ENCODE data around the gene ACBD5. TPM values are rescaled to one million over a fixed set of nuclear protein-coding genes. Genes with fewer than 3 reads are reported as not detected.

The ACBD5 gene
- total and polyA plus RNA-seq, 4 donors: 7.3 to 25.9 (median 17.8) TPM

DNA sequence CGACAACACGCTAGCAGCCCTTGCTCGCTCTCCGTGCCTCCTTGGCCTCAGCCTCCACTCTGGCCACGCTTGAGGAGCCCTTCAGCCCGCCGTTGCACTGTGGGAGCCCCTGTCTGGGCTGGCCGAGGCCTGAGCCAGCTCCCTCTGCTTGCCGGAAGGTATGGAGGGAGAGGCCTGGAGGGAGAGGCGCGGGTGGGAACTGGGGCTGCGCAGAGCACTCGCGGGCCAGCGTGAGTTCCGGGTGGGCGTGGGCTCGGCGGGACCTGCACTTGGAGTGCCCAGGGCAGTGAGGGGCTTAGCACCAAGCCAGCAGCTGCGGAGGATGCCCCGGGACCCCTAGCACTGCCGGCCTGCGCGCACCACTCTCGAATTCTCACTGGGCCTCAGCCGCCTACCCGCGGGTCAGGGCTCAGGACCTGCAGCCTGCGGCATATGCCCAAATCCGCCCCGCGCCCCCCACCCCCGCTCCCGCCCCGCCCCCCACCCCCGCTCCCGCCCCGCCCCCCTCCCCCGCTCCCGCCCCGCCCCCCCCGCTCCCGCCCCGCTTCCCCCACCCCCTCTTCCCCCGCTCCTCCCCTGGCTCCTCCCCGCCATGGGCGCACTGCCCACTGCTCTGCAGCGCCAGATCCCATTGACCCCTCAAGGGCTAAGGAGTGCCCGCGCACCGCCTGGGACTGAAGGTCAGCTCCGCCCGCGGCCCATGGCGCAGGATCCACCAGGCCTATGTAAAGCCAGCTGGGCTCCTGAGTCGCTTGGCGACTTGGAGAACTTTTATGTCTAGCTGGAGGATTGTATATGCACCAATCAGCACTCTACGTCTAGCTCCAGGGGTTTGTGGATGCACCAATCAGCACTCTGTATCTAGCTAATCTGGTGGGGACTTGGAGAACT lies 15.9 kb upstream of the ACBD5 start:
- no peak overlapping the region for H3K4me3 ChIP-seq (ENCODE audit: low read length in 2 of 2)
- 95 to 99% methylated on average over 27 to 49 of the region's 58 CpGs for WGBS, 2 donors
- H3K27me3 ChIP-seq (ENCODE audit: control insufficient read depth in 1 of 2, insufficient read depth in 2 of 2, low read length in 1 of 2): no peaks in the 10 kb centered on the region
- ATAC-seq (ENCODE audit: low FRiP score): no peak
- H3K27ac ChIP-seq (ENCODE audit: low read depth in 1 of 2, low read length in 2 of 2): no peak overlapping the region
- peak in 1 of 2 donors; percentile 61 for DNase-seq
- H3K36me3 ChIP-seq (ENCODE audit: control insufficient read depth in 1 of 2, insufficient read depth in 2 of 2, low read length in 1 of 2): no peaks in the 10 kb centered on the region
- intact Hi-C loops (cut with DNase I): no loop called here
- H3K9me3 ChIP-seq (ENCODE audit: control insufficient read depth, low read length): no peaks in the 10 kb centered on the region
- H3K4me1 ChIP-seq (ENCODE audit: control insufficient read depth in 1 of 2, insufficient read depth in 2 of 2, low read length in 2 of 2): no peaks in the 10 kb centered on the region

DNA sequence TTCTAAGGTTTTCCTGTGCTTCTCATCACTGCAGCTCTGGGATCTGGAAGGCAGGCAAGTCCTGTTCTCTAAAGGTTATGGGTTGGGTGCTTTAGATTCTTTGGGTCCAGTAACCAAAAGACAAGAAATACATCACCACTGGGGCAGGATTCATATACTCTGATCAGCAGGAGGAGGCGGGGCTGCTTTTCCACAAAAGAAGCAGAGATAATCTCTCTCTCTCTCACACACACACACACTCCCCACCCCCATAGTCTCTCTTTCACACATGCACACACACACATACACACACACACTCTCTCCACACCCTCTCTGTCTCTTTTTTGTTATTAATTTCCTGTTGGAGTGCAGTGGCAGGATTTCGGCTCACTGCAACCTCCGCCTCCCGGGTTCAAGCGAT lies 13.0 kb upstream of the ACBD5 start:
- Histone ChIP-seq H3K9me3 (ENCODE audit: control insufficient read depth, low read length) (no peaks in the 10 kb centered on the region), H3K4me1 (ENCODE audit: control insufficient read depth in 1 of 2, insufficient read depth in 2 of 2, low read length in 2 of 2) (no peaks in the 10 kb centered on the region), H3K4me3 (ENCODE audit: low read length in 2 of 2) (no peak overlapping the region), H3K27me3 (ENCODE audit: control insufficient read depth in 1 of 2, insufficient read depth in 2 of 2, low read length in 1 of 2) (no peaks in the 10 kb centered on the region), H3K36me3 (ENCODE audit: control insufficient read depth in 1 of 2, insufficient read depth in 2 of 2, low read length in 1 of 2) (no peaks in the 10 kb centered on the region), H3K27ac (ENCODE audit: low read depth in 1 of 2, low read length in 2 of 2) (no peak overlapping the region)
- WGBS, 2 donors: 97 to 98% methylated on average over 5 of the region's 5 CpGs
- ATAC-seq (ENCODE audit: low FRiP score): no peak
- no peak for DNase-seq
- intact Hi-C loops (cut with DNase I): no loop called here

DNA sequence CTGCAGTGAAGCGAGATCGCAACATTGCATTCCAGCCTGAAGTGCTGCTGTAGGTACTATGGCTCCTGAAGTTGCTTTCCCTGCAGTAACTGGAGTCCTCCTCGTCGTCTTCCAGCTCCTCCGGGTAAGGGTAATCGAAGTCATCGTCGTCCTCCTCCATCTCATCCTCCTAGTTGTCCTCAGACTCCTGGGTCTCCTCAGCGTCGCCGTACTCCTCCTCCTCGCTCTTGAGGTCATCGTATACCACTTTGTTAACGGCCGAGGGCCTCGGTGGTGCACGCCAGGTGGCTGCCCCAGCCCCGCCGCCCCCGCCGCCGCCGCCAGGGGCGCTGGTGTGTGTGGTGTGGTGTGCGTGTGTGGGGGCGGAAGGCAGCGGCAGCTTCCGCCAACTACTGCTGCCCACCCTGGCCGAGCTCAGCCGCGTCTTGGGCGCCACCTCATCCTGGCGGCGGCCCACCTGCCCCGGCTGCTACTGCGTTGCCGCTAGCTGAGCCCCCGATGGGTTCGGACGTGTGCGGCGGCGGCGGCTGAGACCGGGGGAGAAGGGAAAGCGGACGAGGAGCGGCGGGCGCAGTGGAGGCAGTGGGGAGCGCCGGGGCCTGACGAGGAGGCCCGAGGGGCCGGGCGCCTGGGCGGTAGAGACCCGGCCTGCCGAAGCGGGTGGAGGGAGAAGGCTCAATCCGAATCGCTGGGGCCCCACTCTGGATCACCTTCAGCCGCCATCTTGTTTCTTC lies 11.8 kb upstream of the ACBD5 start:
- ATAC-seq (ENCODE audit: low FRiP score) (peak; percentile 96), DNase-seq (peak; percentile 78 to 90)
- Histone ChIP-seq H3K9me3 (ENCODE audit: control insufficient read depth, low read length) (no peaks in the 10 kb centered on the region), H3K4me3 (ENCODE audit: low read length in 2 of 2) (peak overlapping the region; percentile 6 to 41), H3K27me3 (ENCODE audit: control insufficient read depth in 1 of 2, insufficient read depth in 2 of 2, low read length in 1 of 2) (no peaks in the 10 kb centered on the region), H3K4me1 (ENCODE audit: control insufficient read depth in 1 of 2, insufficient read depth in 2 of 2, low read length in 2 of 2) (no peaks in the 10 kb centered on the region), H3K36me3 (ENCODE audit: control insufficient read depth in 1 of 2, insufficient read depth in 2 of 2, low read length in 1 of 2) (no peaks in the 10 kb centered on the region), H3K27ac (ENCODE audit: low read depth in 1 of 2, low read length in 2 of 2) (no peak overlapping the region)
- intact Hi-C loops (cut with DNase I): no loop called here
- WGBS, 2 donors: 12 to 17% methylated on average over 53 to 63 of the region's 63 CpGs

DNA sequence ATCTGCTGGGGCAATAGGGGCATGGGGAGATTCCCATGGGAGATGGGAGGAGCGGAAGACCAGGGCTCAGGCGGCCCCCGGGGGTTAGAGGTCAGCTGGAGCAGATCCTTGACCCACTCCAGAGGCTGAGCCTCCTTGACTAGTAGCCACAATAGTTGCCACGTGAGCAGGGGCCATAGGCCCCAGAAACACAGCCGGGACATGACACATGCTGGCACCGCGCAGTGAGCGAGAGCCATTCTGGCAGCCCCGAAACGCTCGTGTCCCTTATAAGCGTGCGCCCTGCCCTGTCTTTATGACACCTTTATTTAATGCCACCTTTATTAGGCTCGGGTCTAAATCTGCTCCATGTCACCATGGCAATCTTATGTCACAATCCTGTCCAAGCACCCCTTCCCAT lies 11.0 kb upstream of the ACBD5 start:
- H3K9me3 ChIP-seq (ENCODE audit: control insufficient read depth, low read length): no peaks in the 10 kb centered on the region
- DNase-seq: no peak
- intact Hi-C loops (cut with DNase I): no loop called here
- H3K27me3 ChIP-seq (ENCODE audit: control insufficient read depth in 1 of 2, insufficient read depth in 2 of 2, low read length in 1 of 2): no peaks in the 10 kb centered on the region
- peak; percentile 11 for ATAC-seq (ENCODE audit: low FRiP score)
- WGBS, 2 donors: 94 to 97% methylated on average over 14 of the region's 14 CpGs
- no peak overlapping the region for H3K27ac ChIP-seq (ENCODE audit: low read depth in 1 of 2, low read length in 2 of 2)
- H3K4me1 ChIP-seq (ENCODE audit: control insufficient read depth in 1 of 2, insufficient read depth in 2 of 2, low read length in 2 of 2): no peaks in the 10 kb centered on the region
- no peaks in the 10 kb centered on the region for H3K36me3 ChIP-seq (ENCODE audit: control insufficient read depth in 1 of 2, insufficient read depth in 2 of 2, low read length in 1 of 2)
- H3K4me3 ChIP-seq (ENCODE audit: low read length in 2 of 2): no peak overlapping the region

- Histone ChIP-seq H3K4me3 (ENCODE audit: low read length in 2 of 2) (no peak overlapping the region), H3K9me3 (ENCODE audit: control insufficient read depth, low read length) (no peaks in the 10 kb centered on the region), H3K4me1 (ENCODE audit: control insufficient read depth in 1 of 2, insufficient read depth in 2 of 2, low read length in 2 of 2) (no peaks in the 10 kb centered on the region), H3K27ac (ENCODE audit: low read depth in 1 of 2, low read length in 2 of 2) (no peak overlapping the region), H3K27me3 (ENCODE audit: control insufficient read depth in 1 of 2, insufficient read depth in 2 of 2, low read length in 1 of 2) (no peaks in the 10 kb centered on the region), H3K36me3 (ENCODE audit: control insufficient read depth in 1 of 2, insufficient read depth in 2 of 2, low read length in 1 of 2) (no peaks in the 10 kb centered on the region)
- ATAC-seq (ENCODE audit: low FRiP score) (no peak), DNase-seq (no peak)
- WGBS, 2 donors: 78 to 81% methylated on average over 4 of the region's 4 CpGs
- intact Hi-C loops (cut with DNase I): loop anchor here in 1 of 2 donors (10.0 kb wide), 1 partner anchor 257 kb away; the partner anchor contains the start of gene RAB18
Measured at GRCh38 chr10:27248215-27248614, 7.6 kb upstream of the ACBD5 start.

DNA sequence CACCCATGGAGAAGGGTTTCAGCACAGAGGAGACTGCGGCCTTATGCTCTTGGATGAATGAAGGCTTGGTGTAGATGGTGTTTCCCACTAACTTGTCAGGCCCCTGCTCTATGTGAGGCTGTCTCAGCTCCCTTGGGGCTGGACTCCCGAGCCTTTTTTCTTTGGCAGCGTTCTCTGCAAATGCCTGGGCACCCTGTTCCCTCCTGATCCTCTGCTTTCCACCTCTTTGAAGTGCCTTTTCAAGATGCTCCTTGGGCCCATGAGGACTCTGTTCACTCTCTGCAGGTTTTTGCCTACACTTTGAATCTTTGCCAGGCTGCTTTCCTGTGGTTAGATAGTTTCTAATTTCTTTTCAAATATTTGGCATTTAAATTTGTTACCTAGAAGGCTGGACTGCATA lies 6.8 kb upstream of the ACBD5 start:
- Histone ChIP-seq H3K36me3 (ENCODE audit: control insufficient read depth in 1 of 2, insufficient read depth in 2 of 2, low read length in 1 of 2) (no peaks in the 10 kb centered on the region), H3K27ac (ENCODE audit: low read depth in 1 of 2, low read length in 2 of 2) (no peak overlapping the region), H3K27me3 (ENCODE audit: control insufficient read depth in 1 of 2, insufficient read depth in 2 of 2, low read length in 1 of 2) (no peaks in the 10 kb centered on the region), H3K9me3 (ENCODE audit: control insufficient read depth, low read length) (no peaks in the 10 kb centered on the region), H3K4me1 (ENCODE audit: control insufficient read depth in 1 of 2, insufficient read depth in 2 of 2, low read length in 2 of 2) (no peaks in the 10 kb centered on the region), H3K4me3 (ENCODE audit: low read length in 2 of 2) (no peak overlapping the region)
- DNase-seq: no peak
- intact Hi-C loops (cut with DNase I): loop anchor here in 1 of 2 donors (10.0 kb wide), 1 partner anchor 257 kb away; the partner anchor contains the start of gene RAB18
- 78 to 87% methylated on average over 3 of the region's 3 CpGs for WGBS, 2 donors
- no peak for ATAC-seq (ENCODE audit: low FRiP score)

- H3K9me3 ChIP-seq (ENCODE audit: control insufficient read depth, low read length): no peaks in the 10 kb centered on the region
- no peaks in the 10 kb centered on the region for H3K27me3 ChIP-seq (ENCODE audit: control insufficient read depth in 1 of 2, insufficient read depth in 2 of 2, low read length in 1 of 2)
- no peak for DNase-seq
- no peak for ATAC-seq (ENCODE audit: low FRiP score)
- intact Hi-C loops (cut with DNase I): loop anchor here in 1 of 2 donors (10.0 kb wide), 1 partner anchor 258 kb away; the partner anchor contains the start of gene RAB18
- no peaks in the 10 kb centered on the region for H3K4me1 ChIP-seq (ENCODE audit: control insufficient read depth in 1 of 2, insufficient read depth in 2 of 2, low read length in 2 of 2)
- H3K27ac ChIP-seq (ENCODE audit: low read depth in 1 of 2, low read length in 2 of 2): no peak overlapping the region
- WGBS, 2 donors: 82 to 83% methylated on average over 5 of the region's 5 CpGs
- H3K4me3 ChIP-seq (ENCODE audit: low read length in 2 of 2): no peak overlapping the region
- H3K36me3 ChIP-seq (ENCODE audit: control insufficient read depth in 1 of 2, insufficient read depth in 2 of 2, low read length in 1 of 2): no peaks in the 10 kb centered on the region
Measured at GRCh38 chr10:27247006-27247405, 6.4 kb upstream of the ACBD5 start.

- Histone ChIP-seq H3K4me3 (ENCODE audit: low read length in 2 of 2) (no peak overlapping the region), H3K36me3 (ENCODE audit: control insufficient read depth in 1 of 2, insufficient read depth in 2 of 2, low read length in 1 of 2) (no peaks in the 10 kb centered on the region), H3K27ac (ENCODE audit: low read depth in 1 of 2, low read length in 2 of 2) (no peak overlapping the region), H3K9me3 (ENCODE audit: control insufficient read depth, low read length) (no peaks in the 10 kb centered on the region), H3K4me1 (ENCODE audit: control insufficient read depth in 1 of 2, insufficient read depth in 2 of 2, low read length in 2 of 2) (no peaks in the 10 kb centered on the region), H3K27me3 (ENCODE audit: control insufficient read depth in 1 of 2, insufficient read depth in 2 of 2, low read length in 1 of 2) (no peaks in the 10 kb centered on the region)
- DNase-seq (no peak), ATAC-seq (ENCODE audit: low FRiP score) (no peak)
- 50 to 56% methylated on average over 10 to 11 of the region's 11 CpGs for WGBS, 2 donors
- intact Hi-C loops (cut with DNase I): loop anchor here in 1 of 2 donors (10.0 kb wide), 1 partner anchor 259 kb away; the partner anchor contains the start of gene RAB18
Measured at GRCh38 chr10:27245836-27246235, 5.2 kb upstream of the ACBD5 start.
